ENCODE results near the gene LRRK1. TPM values are rescaled to one million over a fixed set of nuclear protein-coding genes. Genes with fewer than 3 reads are reported as not detected.

The LRRK1 gene
- total and polyA plus RNA-seq, 2 donors (not counting 1 experiment from before 2014, with no cell fraction given): 19.8 to 53.0 TPM

DNA sequence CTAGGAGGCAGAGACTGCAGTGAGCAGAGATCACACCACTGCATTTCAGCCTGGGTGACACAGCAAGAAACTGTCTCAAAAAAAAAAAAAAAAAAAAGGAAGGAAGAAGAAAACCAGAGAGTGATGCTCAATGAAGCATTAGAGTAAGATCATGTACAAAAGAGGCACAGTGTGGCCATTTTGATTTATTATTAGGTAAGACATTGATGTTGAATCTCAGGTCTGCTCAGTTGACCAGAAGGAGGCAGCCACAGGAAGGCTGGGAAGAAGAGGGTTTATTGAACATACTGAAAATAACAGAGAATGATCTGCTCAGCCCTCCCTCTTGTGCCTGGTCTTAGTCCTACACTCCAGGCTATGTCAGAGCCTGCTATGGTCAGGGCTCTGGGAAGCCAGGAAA is 15.6 kb downstream of the LRRK1 start:
- Mint-ChIP-seq H3K27me3 (no peaks in the 10 kb centered on the region), H3K4me1 (peaks cover 52% of the 10 kb centered on the region), H3K9me3 (ENCODE audit: insufficient read depth) (no peaks in the 10 kb centered on the region), H3K27ac (peak overlapping the region; percentile 73), H3K4me3 (peak overlapping the region; percentile 35)
- H2AFZ ChIP-seq (ENCODE audit: insufficient read depth, low read depth, low read length, poor library complexity, severe bottlenecking): peak overlapping the region; percentile 8
- peaks cover 21% of the 10 kb centered on the region for H4K20me1 ChIP-seq (ENCODE audit: control insufficient read depth, insufficient read depth, low read length, poor library complexity, severe bottlenecking)
- no peak overlapping the region for H3K4me3 ChIP-seq (ENCODE audit: control extremely low read depth in 1 of 5, extremely low read depth in 1 of 5, insufficient read depth in 1 of 5, low read depth in 2 of 5, low read length in 4 of 5)
- peak overlapping the region; percentile 40 for H3K4me2 ChIP-seq (replicated peaks; ENCODE audit: low read depth, low read length, poor library complexity, severe bottlenecking)
- H3K4me1 ChIP-seq (ENCODE audit: control insufficient read depth in 2 of 2, insufficient read depth in 2 of 2, low read length in 2 of 2): peaks cover 50 to 51% of the 10 kb centered on the region in 2 donors
- no peaks in the 10 kb centered on the region for H3K9me3 ChIP-seq (ENCODE audit: control extremely low read depth in 1 of 3, control insufficient read depth in 2 of 3, insufficient read depth in 1 of 3, low read length in 2 of 3)
- ATAC-seq (ENCODE audit: low read depth): peak; percentile 65
- DNase-seq: peak; percentile 50
- no peak overlapping the region for H3K9ac ChIP-seq (ENCODE audit: low read length)
- ChIA-PET CTCF (interaction anchor here (0.7 to 4.4 kb wide), 4 partner anchors 10 to 73 kb away, joined by 3 to 31 read pairs (median 8); partner anchors contain the start of gene LRRK1), POLR2A (no interaction called here)
- no peaks in the 10 kb centered on the region for H3K27me3 ChIP-seq (replicated peaks in 1 of 4; ENCODE audit: control extremely low read depth in 1 of 4, control insufficient read depth in 3 of 4, insufficient read depth in 4 of 4, low read length in 3 of 4)
- H3K27ac ChIP-seq (ENCODE audit: low read length in 2 of 2): no peak overlapping the region
- TF ChIP-seq EZH2 (IDR thresholded peaks at IDR 0.05; ENCODE audit: borderline replicate concordance, insufficient read depth, low read depth, low read length, poor library complexity, severe bottlenecking): no peak
- TF ChIP-seq, protein P1, sequence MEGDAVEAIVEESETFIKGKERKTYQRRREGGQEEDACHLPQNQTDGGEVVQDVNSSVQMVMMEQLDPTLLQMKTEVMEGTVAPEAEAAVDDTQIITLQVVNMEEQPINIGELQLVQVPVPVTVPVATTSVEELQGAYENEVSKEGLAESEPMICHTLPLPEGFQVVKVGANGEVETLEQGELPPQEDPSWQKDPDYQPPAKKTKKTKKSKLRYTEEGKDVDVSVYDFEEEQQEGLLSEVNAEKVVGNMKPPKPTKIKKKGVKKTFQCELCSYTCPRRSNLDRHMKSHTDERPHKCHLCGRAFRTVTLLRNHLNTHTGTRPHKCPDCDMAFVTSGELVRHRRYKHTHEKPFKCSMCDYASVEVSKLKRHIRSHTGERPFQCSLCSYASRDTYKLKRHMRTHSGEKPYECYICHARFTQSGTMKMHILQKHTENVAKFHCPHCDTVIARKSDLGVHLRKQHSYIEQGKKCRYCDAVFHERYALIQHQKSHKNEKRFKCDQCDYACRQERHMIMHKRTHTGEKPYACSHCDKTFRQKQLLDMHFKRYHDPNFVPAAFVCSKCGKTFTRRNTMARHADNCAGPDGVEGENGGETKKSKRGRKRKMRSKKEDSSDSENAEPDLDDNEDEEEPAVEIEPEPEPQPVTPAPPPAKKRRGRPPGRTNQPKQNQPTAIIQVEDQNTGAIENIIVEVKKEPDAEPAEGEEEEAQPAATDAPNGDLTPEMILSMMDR (IDR thresholded peaks at IDR 0.05): no peak
- H3K79me2 ChIP-seq (ENCODE audit: control insufficient read depth, insufficient read depth, low read length): peaks cover 35% of the 10 kb centered on the region
- H3K36me3 ChIP-seq (replicated peaks in 1 of 2; ENCODE audit: control extremely low read depth in 1 of 2, control insufficient read depth in 1 of 2, extremely low read depth in 1 of 2, insufficient read depth in 2 of 2, low read length in 1 of 2): peaks cover 0 to 2% of the 10 kb centered on the region in 2 experiments
- intact Hi-C loops (cut with micrococcal nuclease): loop anchor here (2.0 kb wide), 1 partner anchor 16 kb away; the partner anchor contains the start of gene LRRK1

DNA sequence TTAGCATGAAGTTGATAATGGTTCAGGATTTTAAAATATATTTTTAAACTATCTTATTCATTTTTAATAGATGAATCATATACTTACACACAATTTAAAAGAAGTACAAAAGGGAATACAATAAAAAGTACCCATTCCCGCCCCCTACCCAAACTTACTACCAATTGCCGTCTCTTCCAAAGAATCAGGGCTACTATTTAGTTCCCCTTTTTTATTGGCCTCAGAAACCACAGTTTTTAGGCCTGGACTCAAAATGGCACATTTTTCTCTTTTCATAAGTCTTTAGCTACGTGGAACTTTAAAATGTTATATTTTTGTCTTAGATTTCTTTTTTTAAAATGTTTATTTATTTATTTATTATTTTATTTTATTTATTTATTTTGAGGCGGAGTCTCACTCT is 18.0 kb downstream of the LRRK1 start:
- CTCF ChIA-PET: interaction anchor here (2.8 to 4.4 kb wide), 2 partner anchors 19 to 70 kb away, joined by 9 to 31 read pairs; partner anchors contain the start of gene LRRK1
- H3K79me2 ChIP-seq (ENCODE audit: control insufficient read depth, insufficient read depth, low read length): peaks cover 35% of the 10 kb centered on the region
- H3K9me3 Mint-ChIP-seq (ENCODE audit: insufficient read depth): no peaks in the 10 kb centered on the region

More for the DNA sequence above, 18.0 kb downstream of the LRRK1 start:
- Mint-ChIP-seq H3K27me3 (no peaks in the 10 kb centered on the region), H3K27ac (no peak overlapping the region), H3K4me3 (no peak overlapping the region), H3K4me1 (peaks cover 36% of the 10 kb centered on the region)
- Histone ChIP-seq H3K27me3 (replicated peaks in 1 of 4; ENCODE audit: control extremely low read depth in 1 of 4, control insufficient read depth in 3 of 4, insufficient read depth in 4 of 4, low read length in 3 of 4) (no peaks in the 10 kb centered on the region), H2AFZ (ENCODE audit: insufficient read depth, low read depth, low read length, poor library complexity, severe bottlenecking) (no peak overlapping the region), H3K9me3 (ENCODE audit: control extremely low read depth in 1 of 3, control insufficient read depth in 2 of 3, insufficient read depth in 1 of 3, low read length in 2 of 3) (no peaks in the 10 kb centered on the region), H3K27ac (ENCODE audit: low read length in 2 of 2) (no peak overlapping the region), H4K20me1 (ENCODE audit: control insufficient read depth, insufficient read depth, low read length, poor library complexity, severe bottlenecking) (peaks cover 21% of the 10 kb centered on the region), H3K9ac (ENCODE audit: low read length) (no peak overlapping the region), H3K36me3 (replicated peaks in 1 of 2; ENCODE audit: control extremely low read depth in 1 of 2, control insufficient read depth in 1 of 2, extremely low read depth in 1 of 2, insufficient read depth in 2 of 2, low read length in 1 of 2) (peaks cover 0 to 2% of the 10 kb centered on the region in 2 experiments), H3K4me1 (ENCODE audit: control insufficient read depth in 2 of 2, insufficient read depth in 2 of 2, low read length in 2 of 2) (peaks cover 41 to 49% of the 10 kb centered on the region in 2 donors), H3K4me2 (replicated peaks; ENCODE audit: low read depth, low read length, poor library complexity, severe bottlenecking) (no peak overlapping the region), H3K4me3 (ENCODE audit: control extremely low read depth in 1 of 5, extremely low read depth in 1 of 5, insufficient read depth in 1 of 5, low read depth in 2 of 5, low read length in 4 of 5) (no peak overlapping the region)
- POLR2A ChIA-PET: no interaction called here
- DNase-seq: no peak
- TF ChIP-seq, protein P1 (IDR thresholded peaks at IDR 0.05): no peak
- TF ChIP-seq EZH2 (IDR thresholded peaks at IDR 0.05; ENCODE audit: borderline replicate concordance, insufficient read depth, low read depth, low read length, poor library complexity, severe bottlenecking): no peak
- no CpG with 5 or more reads among the region's 4 CpGs for WGBS (ENCODE audit: insufficient coverage)
- intact Hi-C loops (cut with micrococcal nuclease): no loop called here
- no peak for ATAC-seq (ENCODE audit: low read depth)
